Activated T-cell treated with anti-CD3 and anti-CD28 coated beads, Interleukin-2, amount 50 U/mL, for 72 hours (primary cell): ENCODE results near the gene TEX30. TPM values are rescaled to one million over a fixed set of nuclear protein-coding genes. Genes with fewer than 3 reads are reported as not detected.
A peak's percentile ranks its signal among the peaks of the same experiment; 100 is the strongest.

Source experiments
- ATAC-seq, 2 donors: fragments of 150-1000 bp; cut with Tn5 transposase; replicated peaks in 1 of 2; 2 replicates each; pipeline ENCODE4 v1.10.0; 2021; ENCODE audit warnings: moderate library complexity in 2 of 2, mild to moderate bottlenecking in 1 of 2
- DNase-seq, 2 donors: peaks; one replicate each; pipeline ENCODE4 v3.0.0; 2021 to 2022; ENCODE audit warnings: mixed read lengths in 1 of 2
- H3K27ac Mint-ChIP-seq: one replicate; pipeline ENCODE4 v1.8.0; 2022; ENCODE audit warnings: mild to moderate bottlenecking, moderate library complexity, mixed read lengths
- H3K27me3 Mint-ChIP-seq: one replicate; pipeline ENCODE4 v1.8.0; 2022; ENCODE audit warnings: low read depth, mixed read lengths
- H3K36me3 Mint-ChIP-seq, 2 donors: one replicate each; pipeline ENCODE4 v1.8.0; 2022; ENCODE audit warnings: mixed read lengths in 2 of 2, mild to moderate bottlenecking in 1 of 2; ENCODE audit not compliant: insufficient read depth in 2 of 2
- H3K4me1 Mint-ChIP-seq: one replicate; pipeline ENCODE4 v1.8.0; 2022; ENCODE audit warnings: low read depth, mixed read lengths
- H3K4me3 Mint-ChIP-seq, 2 donors: one replicate each; pipeline ENCODE4 v1.8.0; 2022; ENCODE audit warnings: mild to moderate bottlenecking in 2 of 2, mixed read lengths in 2 of 2, moderate library complexity in 2 of 2
- H3K9me3 Mint-ChIP-seq, 2 donors: one replicate each; pipeline ENCODE4 v1.8.0; 2022; ENCODE audit warnings: mixed read lengths in 2 of 2
- total RNA-seq, 2 donors: library from RNA; stranded (reverse); gene quantifications; one replicate each; pipeline ENCODE4 v1.2.3, GENCODE V29; 2022

The TEX30 gene
- total RNA-seq, result 10 to 100 TPM; 25.1 to 34.0 TPM

DNA sequence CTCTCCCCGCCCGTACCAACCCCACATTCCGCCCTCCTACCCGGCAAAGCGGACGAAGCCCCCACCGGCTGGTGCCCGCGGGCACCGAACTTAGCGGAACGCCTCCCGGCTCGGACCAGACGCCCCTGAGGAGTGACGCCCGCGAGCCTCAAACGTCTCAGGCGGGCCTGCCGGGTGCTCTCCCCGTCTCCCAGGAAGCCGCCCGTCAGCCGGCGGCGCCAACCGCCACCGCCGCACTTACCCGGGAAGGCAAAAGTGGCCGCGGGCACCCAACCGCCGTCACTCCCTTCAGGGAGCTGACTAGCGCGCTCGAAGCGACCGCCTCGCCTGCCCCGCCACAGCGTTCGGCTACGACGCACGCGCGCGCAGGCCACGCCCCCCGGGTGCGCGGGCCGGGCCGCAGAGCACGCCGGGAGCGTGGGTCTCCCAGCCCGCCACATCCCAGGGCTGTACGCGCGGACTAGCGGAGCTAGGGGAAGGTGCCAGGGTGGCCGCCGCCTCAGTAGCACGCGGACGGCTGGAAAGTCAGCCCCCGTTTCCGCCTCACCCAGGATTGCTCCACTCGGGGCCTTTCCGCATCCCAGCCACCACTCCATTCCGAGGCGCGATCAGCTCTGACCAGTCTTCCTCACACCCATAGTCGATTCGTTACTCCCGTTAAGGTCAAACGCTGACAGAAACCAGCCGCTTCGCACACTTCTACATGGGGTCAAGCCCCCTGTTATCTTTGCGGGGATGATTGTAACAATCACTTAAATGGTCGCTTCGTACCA, at the start of gene TEX30:
TSS of gene TEX30 (minus strand) at position 346 of the 773 bp plus-strand sequence. CDS start 3,760 bp downstream, outside the sequence.
- Mint-ChIP-seq H3K4me3 (peak within 1 kb of the TSS; percentile 81 to 91), H3K27ac (peak within 1 kb of the TSS; percentile 92), H3K36me3 (peaks cover 0 to 1% of the 10 kb centered on the region in 2 donors), H3K27me3 (no peaks in the 10 kb centered on the region), H3K9me3 (no peaks in the 10 kb centered on the region), H3K4me1 (peaks cover 59% of the 10 kb centered on the region)
- ATAC-seq, result peak; percentile 95
- DNase-seq, result peak; percentile 90 to 94

DNA sequence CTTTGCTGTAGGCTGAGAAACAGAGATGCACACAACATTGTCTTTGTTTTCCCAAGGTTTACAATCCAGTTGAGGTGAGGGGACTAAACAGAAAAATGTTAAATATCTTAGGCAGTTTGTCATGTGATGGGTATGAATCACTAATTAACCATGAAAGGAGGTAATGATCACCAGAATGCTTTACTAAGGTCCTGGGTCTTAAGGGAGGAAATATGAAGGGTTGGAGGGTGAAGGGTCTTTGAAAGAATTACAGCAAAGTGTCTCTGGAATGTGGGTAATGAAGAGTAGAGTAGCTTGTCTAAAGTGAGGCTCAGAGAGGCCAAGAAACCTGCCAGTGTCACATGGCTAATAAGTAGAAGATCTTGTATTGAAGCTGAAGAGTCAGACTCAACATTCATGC, 44.3 kb upstream of the TEX30 start:
- ATAC-seq, result no peak
- H3K4me1 Mint-ChIP-seq, result peaks cover 12% of the 10 kb centered on the region
- H3K36me3 Mint-ChIP-seq, result peaks cover 1 to 11% of the 10 kb centered on the region in 2 donors
- no peaks in the 10 kb centered on the region for H3K27me3 Mint-ChIP-seq
- no peaks in the 10 kb centered on the region for H3K9me3 Mint-ChIP-seq
- H3K27ac Mint-ChIP-seq, result no peak overlapping the region
- H3K4me3 Mint-ChIP-seq, result no peak overlapping the region
- no peak for DNase-seq

DNA sequence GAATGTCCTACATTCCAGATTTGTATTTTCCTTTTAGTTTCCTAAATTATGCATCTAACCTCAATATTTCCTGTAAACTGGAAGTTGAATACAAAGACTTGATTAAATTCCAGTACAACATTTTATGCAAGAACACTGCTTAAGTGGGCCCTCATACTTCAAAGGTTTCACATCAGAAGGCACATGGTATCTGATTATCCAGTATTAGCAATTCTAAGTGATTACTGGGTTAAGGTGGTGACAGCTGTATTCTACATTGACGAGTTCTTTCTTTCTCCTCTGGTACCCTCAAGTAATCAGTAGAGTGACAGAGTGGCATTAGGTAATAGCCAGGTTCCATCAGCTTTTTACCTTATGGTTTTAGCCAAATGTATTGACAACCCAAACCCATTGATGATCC, 43.7 kb upstream of the TEX30 start:
- Mint-ChIP-seq H3K27ac (no peak overlapping the region), H3K27me3 (no peaks in the 10 kb centered on the region), H3K4me3 (no peak overlapping the region), H3K9me3 (no peaks in the 10 kb centered on the region), H3K36me3 (peaks cover 0 to 14% of the 10 kb centered on the region in 2 donors), H3K4me1 (peaks cover 12% of the 10 kb centered on the region)
- DNase-seq, result no peak
- ATAC-seq, result no peak

DNA sequence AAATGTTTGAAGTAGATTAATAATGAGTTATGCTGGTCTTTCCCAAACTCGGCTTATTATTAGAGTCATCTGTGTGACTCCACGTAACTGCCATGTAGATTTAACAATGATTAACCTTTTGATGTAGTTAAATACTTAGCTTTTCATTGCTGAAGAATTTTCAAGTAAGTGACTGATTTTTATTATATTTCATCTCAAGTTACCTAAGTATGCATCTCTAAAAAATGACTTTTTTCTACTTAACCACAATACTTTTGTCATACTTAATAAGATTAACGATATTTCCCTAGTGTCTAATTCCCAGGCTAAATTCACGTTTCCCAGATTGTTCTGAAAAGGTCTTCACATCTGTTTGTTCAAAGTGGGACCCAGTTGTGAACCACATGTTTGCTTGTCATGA, 43.1 kb upstream of the TEX30 start:
- Mint-ChIP-seq H3K9me3 (no peaks in the 10 kb centered on the region), H3K27me3 (no peaks in the 10 kb centered on the region), H3K36me3 (peaks cover 4 to 19% of the 10 kb centered on the region in 2 donors), H3K27ac (no peak overlapping the region), H3K4me1 (peaks cover 12% of the 10 kb centered on the region), H3K4me3 (no peak overlapping the region)
- no peak for DNase-seq
- ATAC-seq, result no peak

DNA sequence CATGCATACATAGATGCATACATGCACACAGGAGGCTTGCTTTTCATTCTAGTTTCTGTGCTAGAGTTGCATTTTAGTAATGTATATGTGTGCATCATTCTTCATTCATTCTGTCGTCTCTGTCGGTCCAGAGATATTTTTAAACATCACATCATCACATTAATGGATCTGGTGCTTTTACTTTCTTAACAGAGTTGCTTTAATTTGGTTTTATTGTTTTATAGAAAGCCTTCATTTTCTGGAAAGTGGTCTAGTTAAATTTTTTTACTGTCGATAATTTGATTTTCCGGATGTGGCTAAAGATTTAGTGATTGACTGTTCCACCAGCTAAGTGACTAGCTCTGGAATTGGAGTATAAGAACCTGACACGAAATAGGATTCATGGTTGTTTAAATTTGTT, 42.2 kb upstream of the TEX30 start:
- H3K4me3 Mint-ChIP-seq, result no peak overlapping the region
- no peaks in the 10 kb centered on the region for H3K9me3 Mint-ChIP-seq
- H3K36me3 Mint-ChIP-seq, result peaks cover 5 to 22% of the 10 kb centered on the region in 2 donors
- H3K27me3 Mint-ChIP-seq, result no peaks in the 10 kb centered on the region
- peaks cover 12% of the 10 kb centered on the region for H3K4me1 Mint-ChIP-seq
- H3K27ac Mint-ChIP-seq, result no peak overlapping the region
- DNase-seq (no peak), ATAC-seq (no peak)

DNA sequence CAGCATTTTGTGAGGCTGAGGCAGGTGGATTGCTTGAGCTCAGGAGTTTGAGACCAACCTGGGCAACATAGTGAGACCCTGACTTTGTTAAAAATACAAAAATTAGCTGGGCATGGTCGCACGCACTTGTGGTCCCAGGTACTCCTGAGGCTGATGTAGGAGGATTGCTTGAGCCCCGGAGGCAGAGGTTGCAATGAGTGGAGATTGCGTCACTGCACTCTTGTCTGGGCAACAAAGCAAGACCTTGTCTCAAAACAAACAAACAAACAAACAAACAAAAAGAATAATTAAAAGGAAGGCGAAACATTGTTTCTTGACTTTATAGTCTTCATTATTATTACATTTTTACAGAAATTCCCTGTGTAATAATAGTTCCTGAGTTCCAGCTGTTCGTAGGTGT, 41.2 kb upstream of the TEX30 start:
- Mint-ChIP-seq H3K27me3 (no peaks in the 10 kb centered on the region), H3K4me1 (peaks cover 12% of the 10 kb centered on the region), H3K9me3 (no peaks in the 10 kb centered on the region), H3K27ac (no peak overlapping the region), H3K4me3 (no peak overlapping the region), H3K36me3 (peaks cover 7 to 27% of the 10 kb centered on the region in 2 donors)
- no peak for DNase-seq
- no peak for ATAC-seq

DNA sequence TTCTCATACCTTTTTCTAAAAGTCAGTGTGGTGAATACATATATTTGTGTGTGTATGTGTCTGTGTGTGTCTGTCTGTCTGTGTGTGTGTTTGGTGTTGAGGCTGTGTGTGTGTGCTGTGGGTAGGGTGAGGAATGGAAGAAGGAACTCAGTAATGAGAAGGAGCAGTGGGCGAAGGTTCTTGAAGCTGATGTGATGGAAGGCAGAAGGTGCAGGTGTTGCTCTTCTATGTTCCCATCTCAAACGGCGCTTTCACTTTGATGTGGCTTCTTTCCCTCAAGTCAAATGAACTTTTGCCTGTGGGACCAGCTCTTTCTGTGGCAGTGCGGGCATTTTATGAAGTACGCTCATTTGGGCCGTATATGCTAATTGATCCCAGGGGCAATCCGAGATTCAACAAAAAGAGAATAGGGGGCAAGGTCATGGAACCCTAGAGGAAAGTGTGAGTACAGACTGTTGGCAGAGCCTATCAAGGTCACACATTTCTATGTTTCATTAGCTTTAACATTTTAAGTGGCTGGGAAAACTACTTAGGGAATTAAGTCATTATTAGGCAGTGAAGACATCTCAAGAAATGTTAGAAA, 40.5 kb upstream of the TEX30 start:
- Mint-ChIP-seq H3K27me3 (no peaks in the 10 kb centered on the region), H3K4me1 (peaks cover 12% of the 10 kb centered on the region), H3K9me3 (no peaks in the 10 kb centered on the region), H3K27ac (no peak overlapping the region), H3K36me3 (peaks cover 7 to 28% of the 10 kb centered on the region in 2 donors), H3K4me3 (peak overlapping the region in 1 of 2 donors; percentile 1)
- ATAC-seq (no peak), DNase-seq (no peak)

DNA sequence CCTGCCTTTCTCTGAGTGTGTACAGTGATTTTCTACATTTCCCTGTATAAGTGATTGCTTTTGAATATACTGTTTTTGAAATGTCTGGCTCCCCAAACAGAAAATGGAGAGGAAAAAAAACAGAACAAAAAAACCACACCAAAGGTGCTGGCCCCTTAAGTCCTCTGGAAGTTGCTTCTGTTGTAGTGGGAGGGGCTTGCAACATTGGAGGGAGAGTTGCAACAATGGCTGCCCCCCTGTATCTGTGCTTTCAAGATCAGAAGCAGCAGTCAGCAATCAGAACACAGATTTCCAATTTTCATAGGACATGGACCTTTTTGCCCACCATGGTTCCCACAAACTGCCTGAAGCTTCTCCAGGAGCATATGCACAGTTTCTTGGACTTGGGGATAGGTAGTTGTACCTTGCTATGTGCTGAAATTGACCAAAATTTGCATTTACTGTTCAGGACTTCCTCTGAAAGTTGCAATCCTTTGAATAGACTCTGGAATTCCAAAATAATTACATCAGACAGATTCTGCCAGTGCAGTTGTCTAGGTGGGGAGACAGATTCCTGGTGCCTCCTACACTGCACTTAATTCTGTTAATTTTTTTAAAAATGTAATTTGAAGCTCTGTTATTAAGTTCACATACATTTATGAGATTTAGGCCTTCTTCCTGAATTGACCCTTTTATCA, 39.2 kb upstream of the TEX30 start:
- no peaks in the 10 kb centered on the region for H3K9me3 Mint-ChIP-seq
- no peaks in the 10 kb centered on the region for H3K27me3 Mint-ChIP-seq
- no peak overlapping the region for H3K4me3 Mint-ChIP-seq
- peaks cover 7 to 28% of the 10 kb centered on the region in 2 donors for H3K36me3 Mint-ChIP-seq
- no peak for DNase-seq
- peaks cover 12% of the 10 kb centered on the region for H3K4me1 Mint-ChIP-seq
- no peak for ATAC-seq
- H3K27ac Mint-ChIP-seq, result no peak overlapping the region

DNA sequence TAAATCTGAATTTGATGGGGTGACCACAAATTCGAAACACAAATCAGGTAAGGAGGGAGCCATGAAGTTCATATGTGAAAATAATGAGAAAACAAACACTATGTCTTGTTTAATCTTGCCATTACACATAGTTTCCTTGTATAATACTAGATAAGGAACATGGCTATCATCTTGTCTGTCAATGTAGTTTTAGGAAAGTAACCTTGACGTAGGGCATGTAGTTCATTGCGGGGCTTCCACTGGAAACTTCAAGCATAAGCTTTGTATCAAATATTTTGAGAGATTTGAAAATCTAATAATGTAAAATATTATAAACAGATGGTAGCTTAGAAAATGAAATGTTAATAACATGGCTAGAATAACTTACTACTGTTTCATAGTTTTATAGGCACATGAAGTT, 34.1 kb upstream of the TEX30 start:
- peaks cover 7 to 20% of the 10 kb centered on the region in 2 donors for H3K36me3 Mint-ChIP-seq
- DNase-seq (no peak), ATAC-seq (no peak)
- no peak overlapping the region for H3K27ac Mint-ChIP-seq
- H3K4me3 Mint-ChIP-seq, result no peak overlapping the region
- no peaks in the 10 kb centered on the region for H3K9me3 Mint-ChIP-seq
- peaks cover 6% of the 10 kb centered on the region for H3K4me1 Mint-ChIP-seq
- no peaks in the 10 kb centered on the region for H3K27me3 Mint-ChIP-seq

DNA sequence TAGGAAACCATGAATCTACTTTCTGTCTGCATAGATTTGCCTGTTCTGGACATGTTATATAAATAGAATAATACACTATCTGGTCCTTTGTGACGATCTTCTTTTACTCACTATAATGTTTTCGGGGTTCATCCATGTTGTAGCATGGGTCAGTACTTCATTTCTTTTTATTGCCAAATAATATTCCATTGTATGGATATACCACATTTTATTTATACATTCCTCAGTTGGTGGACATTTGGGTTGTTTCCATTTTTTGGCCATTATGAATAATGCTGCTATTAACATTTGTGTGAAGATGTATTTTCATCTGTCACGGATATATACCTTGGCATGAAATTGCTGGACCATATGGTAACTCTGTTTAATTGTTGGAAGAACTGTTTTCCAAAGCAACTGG, 32.1 kb upstream of the TEX30 start:
- peaks cover 2 to 9% of the 10 kb centered on the region in 2 donors for H3K36me3 Mint-ChIP-seq
- H3K4me3 Mint-ChIP-seq, result no peak overlapping the region
- H3K27ac Mint-ChIP-seq, result no peak overlapping the region
- no peaks in the 10 kb centered on the region for H3K9me3 Mint-ChIP-seq
- H3K4me1 Mint-ChIP-seq, result peaks cover 14% of the 10 kb centered on the region
- H3K27me3 Mint-ChIP-seq, result no peaks in the 10 kb centered on the region
- ATAC-seq, result no peak
- no peak for DNase-seq

DNA sequence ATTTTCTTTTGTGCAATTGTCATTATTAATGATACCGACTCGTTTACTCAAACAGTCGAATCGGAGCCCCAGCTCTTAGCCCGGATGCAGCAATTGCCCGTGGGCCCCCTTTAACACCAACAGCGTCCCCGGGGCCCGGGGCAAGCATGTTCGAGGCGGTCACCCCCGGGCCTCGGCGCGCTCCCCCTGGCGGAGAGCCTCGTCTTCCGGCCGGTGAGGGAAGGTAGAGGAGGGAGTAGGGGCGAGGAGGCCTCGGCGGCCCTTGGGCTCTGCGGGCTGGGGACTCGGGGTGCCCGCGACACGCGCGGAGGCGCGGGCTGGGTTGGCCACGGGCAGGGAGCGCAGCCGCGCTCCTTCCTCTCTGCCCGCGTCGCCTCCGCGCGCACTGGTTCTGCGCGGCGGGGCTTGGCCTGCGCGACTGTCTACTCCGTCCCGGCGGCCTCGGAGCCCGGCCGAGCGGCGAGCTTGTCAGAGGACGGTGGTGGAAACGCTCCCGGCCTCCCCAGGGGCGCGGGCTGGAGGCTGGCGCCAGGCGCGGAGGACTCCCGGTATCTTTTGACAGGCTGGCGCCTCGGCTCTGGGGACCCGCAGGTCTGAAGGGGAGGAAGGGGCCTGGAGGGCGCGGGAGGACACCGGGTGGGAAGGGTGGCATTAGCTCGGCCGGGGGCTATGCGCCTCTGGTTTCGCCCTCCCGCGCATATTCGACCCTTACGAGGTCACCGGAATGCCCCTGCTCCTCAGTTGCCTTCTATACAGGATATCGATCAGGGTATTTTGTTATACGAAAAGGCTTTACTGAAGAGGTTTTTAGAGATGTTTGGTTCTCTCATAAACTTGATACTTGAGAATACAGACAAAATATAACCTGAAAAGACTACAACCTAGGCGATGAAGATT, 26.8 kb upstream of the TEX30 start:
- Mint-ChIP-seq H3K4me3 (peak overlapping the region; percentile 96 to 98), H3K9me3 (no peaks in the 10 kb centered on the region), H3K36me3 (peaks cover 0 to 3% of the 10 kb centered on the region in 2 donors), H3K27me3 (peaks cover 10% of the 10 kb centered on the region), H3K27ac (peak overlapping the region; percentile 63), H3K4me1 (peaks cover 23% of the 10 kb centered on the region)
- ATAC-seq (peak; percentile 85 to 86), DNase-seq (peak; percentile 91)

DNA sequence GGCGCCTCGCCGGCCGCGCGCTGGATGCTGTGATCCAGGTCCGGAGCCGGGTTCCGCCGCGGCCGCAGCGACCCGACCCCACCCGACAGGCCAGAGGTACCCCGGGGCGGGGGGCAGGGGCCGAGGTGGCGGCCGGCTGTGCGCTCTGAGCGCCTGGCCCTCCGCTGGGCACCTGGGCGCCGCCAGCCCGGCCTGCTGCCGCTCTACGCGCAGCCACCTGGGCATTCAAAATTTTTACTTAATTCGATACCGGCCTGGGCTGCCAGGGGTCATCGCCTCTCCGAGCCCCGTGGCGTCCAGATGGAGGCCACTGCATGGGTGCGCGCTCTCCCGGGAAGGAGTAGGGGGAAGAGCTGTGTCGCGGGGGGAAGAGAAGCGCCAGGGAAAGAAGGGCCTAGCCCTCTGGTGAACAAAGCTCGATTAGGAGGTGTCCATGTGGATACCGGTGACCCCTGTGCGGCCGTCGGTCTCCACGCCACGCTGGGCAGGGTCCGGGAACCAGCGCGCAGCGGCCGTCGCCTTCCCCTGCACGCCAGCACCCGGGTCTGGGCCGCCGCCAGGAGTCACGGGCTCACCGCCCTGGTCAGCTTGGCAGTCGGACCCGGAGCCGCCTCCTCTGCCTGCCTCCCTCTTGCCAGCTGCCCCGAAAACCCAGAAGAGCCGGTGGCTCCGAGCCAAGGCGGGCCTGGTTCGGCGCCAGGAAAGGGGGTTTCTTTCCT, 26.0 kb upstream of the TEX30 start:
- Mint-ChIP-seq H3K27ac (peak overlapping the region; percentile 63), H3K9me3 (no peaks in the 10 kb centered on the region), H3K27me3 (peaks cover 10% of the 10 kb centered on the region), H3K36me3 (peaks cover 0 to 3% of the 10 kb centered on the region in 2 donors), H3K4me3 (peak overlapping the region; percentile 96 to 98), H3K4me1 (peaks cover 23% of the 10 kb centered on the region)
- ATAC-seq, result peak; percentile 6 to 23
- DNase-seq, result peak; percentile 10 to 39
